HG03460 (cell line): ENCODE measurements around the gene NCAPH2.

ENCODE experiments used
- ATAC-seq: cut with Tn5 transposase; IDR thresholded peaks from one replicate; pipeline ENCODE4 v1.9.1; 2021; ENCODE audit not compliant: unreplicated experiment

The NCAPH2 gene

GRCh38 chr22:50569896-50570535 is 62.0 kb downstream of the NCAPH2 start:
- no peak for ATAC-seq

DNA sequence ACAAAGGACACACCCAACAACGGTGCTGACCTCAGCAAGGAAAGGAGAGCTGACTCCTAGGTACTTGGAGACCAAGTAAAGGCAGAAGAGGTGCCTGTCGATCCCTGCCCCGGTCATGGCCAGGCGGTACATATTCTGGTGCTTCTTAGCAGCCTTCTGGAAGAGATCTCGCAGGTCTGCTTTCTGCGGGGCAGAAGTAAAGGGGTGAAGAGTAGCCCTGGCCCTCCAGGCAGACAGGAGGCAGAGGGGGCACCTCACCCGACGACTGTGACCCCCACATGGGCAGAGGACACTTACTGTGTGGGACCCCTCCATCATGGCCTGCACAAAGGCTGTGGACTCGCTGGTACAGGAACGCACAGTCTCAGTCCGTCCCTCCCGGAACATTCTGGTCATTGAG is 62.8 kb downstream of the NCAPH2 start:
- ATAC-seq = no peak

GRCh38 chr22:50571264-50572175 is 63.5 kb downstream of the NCAPH2 start:
- no peak for ATAC-seq

GRCh38 chr22:50572965-50573364 is 64.9 kb downstream of the NCAPH2 start:
- no peak for ATAC-seq

DNA sequence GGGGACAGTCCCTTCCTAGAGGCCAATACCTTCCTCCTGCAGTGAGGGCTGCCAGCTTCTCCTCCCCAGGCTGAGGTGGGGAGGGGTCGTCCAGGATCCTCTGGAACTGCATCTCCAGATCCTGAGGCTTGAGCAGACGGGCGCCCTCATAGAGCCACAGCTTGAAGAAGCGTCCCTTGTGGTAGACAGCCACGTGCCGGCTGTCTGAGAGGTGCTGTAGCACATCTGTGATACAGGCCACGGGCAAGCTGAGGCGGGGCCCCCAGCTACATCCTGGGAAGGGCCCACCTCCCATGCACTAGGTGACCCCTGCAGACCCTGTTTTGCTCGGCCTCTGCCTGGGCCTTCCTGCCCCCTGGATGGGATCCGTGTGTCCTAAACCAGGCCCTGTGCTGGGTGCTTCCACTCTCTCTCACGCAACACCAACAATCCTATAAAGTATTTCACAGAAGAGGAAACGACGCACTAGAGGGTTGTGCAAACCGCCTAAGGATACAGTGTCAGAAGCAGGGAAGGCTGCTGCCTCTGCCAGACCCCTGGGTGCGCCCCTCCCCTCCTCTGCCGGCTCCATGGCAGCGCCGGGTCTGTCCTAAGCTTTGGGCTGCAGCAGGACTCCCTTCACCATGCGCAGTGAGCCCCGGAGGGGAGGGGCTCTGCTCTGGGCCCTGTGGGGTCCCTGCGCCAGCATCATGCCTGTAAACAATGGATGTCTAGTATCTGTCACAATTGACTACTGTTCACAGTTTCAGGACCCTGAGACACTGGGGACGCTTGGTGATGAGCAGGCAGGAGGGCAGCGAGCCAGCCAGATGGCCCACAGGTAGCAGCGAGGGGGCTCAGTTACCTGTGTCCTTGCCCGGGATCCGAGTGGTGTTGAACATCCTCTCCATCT is 65.7 kb downstream of the NCAPH2 start:
- no peak for ATAC-seq

- ATAC-seq = no peak
These were observed 66.3 kb downstream of the NCAPH2 start for GRCh38 chr22:50574383-50574755.
